ENCODE measurements around the gene SAMD14. TPM values are rescaled to one million over a fixed set of nuclear protein-coding genes. Genes with fewer than 3 reads are reported as not detected.
A peak's percentile ranks its signal among the peaks of the same experiment; 100 is the strongest.
"Not testable (repeated sequence)": the region's sequence is repeated elsewhere in the genome, so short reads cannot be mapped to it uniquely, and the experiment has no call there.

Gene SAMD14
- polyA plus RNA-seq, 2 of the 4 experiments (the other 2 are of a cell fraction), result 0.12 to 0.75 TPM

DNA sequence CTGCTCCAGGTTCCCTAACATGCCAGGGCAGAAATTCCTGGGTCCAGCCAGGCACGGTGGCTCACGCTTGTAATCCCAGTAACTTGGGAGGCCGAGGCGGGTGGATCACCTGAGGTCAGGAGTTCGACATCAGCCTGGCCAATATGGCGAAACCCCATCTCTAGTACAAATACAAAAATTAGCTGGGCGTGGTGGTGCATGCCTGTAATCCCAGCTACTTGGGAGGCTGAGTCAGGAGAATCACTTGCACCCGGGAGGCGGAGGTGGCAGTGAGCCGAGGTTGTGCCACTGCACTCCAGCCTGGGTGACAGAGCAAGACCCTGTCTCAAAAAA is 68.3 kb downstream of the SAMD14 start:
- DNase-seq (ENCODE audit: low read depth in 1 of 2, low spot score in 1 of 2), result peak in 1 of 2 experiments; percentile 61

DNA sequence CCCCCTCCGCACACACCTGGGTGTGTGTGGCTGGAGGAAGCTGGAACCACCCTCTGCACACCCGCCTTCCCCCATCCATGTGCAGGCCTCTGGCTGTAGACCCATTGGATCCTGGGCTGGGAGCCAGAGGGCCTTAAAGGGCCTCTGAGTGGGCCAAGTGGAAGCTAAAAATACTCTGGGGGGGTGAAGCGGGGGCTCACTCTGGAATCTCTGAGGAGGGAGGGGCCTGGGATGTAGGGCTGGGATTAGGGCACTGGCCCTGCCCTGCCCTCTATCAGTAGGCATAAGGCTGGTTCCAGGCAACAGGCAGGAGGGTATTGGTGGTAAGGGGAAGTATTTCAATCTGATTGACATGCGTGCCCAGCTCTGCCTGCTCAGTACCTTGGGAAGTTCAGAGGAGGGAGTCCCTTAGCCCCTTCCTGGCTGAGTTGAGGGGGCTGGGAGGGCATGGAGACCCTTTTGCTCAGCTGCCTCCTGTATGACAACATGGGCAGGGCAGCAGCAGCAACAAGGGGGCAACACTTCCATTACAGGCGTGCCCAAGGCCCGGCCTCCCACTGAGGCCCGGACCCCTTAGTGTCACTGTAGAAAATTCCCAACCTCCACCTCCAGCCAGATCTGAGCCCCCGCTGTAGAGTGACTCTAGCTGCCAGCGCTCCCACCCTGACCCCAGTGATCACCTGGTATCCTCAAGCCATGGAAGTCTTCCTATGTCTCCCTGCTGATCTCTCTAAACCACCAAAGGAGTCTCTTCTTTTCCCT is 68.8 kb downstream of the SAMD14 start:
- Histone ChIP-seq H3K9me3 (no peaks in the 10 kb centered on the region), H3K4me3 (peak overlapping the region; percentile 77), H3K4me2 (peak overlapping the region; percentile 91), H3K4me1 (peaks cover 84% of the 10 kb centered on the region), H3K27ac (peak overlapping the region; percentile 92 to 97)
- TF ChIP-seq NR3C1 (IDR thresholded peaks at IDR 0.05) (no peak), FOSB (CRISPR knock-in tag; IDR thresholded peaks at IDR 0.05) (peak; percentile 42; the same call in 1 of the 2 replicates), ZFP36 (IDR thresholded peaks at IDR 0.05; ENCODE audit: borderline replicate concordance, partially characterized antibody) (no peak), HOXA7 (CRISPR knock-in tag; IDR thresholded peaks at IDR 0.05) (peak; percentile 58; the same call in 1 of the 2 replicates), ZNF302 (CRISPR knock-in tag; IDR thresholded peaks at IDR 0.05) (no peak), KDM5A (IDR thresholded peaks at IDR 0.05) (no peak)
- 93% methylated on average over 8 of the region's 9 CpGs for WGBS (ENCODE audit: missing lambda C conversion rate)
- DNase-seq (ENCODE audit: low read depth in 1 of 2, low spot score in 1 of 2) (peak in 1 of 2 experiments; percentile 61), FAIRE-seq (no peak), ATAC-seq (no peak)
- ChIA-PET POLR2A (interaction anchor here (0.6 to 5.8 kb wide), 10 partner anchors 13 to 248 kb away, joined by 3 to 90 read pairs (median 4); no protein-coding TSS in a partner anchor), CTCF (interaction anchor here (0.6 to 22.1 kb wide), 10 partner anchors 15 to 79 kb away, joined by 3 to 473 read pairs (median 4); partner anchors contain the start of gene PDK2)

More for the DNA sequence above, 68.3 kb downstream of the SAMD14 start:
- Histone ChIP-seq H3K4me3 (peak overlapping the region; percentile 77), H3K27ac (peak overlapping the region; percentile 92 to 97), H3K4me1 (peaks cover 90% of the 10 kb centered on the region), H3K4me2 (peak overlapping the region; percentile 91)
- TF ChIP-seq RARB (CRISPR knock-in tag; IDR thresholded peaks at IDR 0.05), result 0 out of 2 replicates have a peak, but pooled peaks have one; percentile 25
- TF ChIP-seq JUNB (IDR thresholded peaks at IDR 0.05), result 0 out of 2 replicates have a peak, but pooled peaks have one; percentile 5
- peak; percentile 0; the same call in 1 of the 2 replicates for TF ChIP-seq HOXA7 (CRISPR knock-in tag; IDR thresholded peaks at IDR 0.05)
- TF ChIP-seq MAFK (IDR thresholded peaks at IDR 0.05; ENCODE audit: partially characterized antibody), result peak; percentile 16
- TF ChIP-seq HOXB5 (CRISPR knock-in tag; IDR thresholded peaks at IDR 0.05), result 0 out of 2 replicates have a peak, but pooled peaks have one; percentile 50
- 13% methylated on average over 10 of the region's 10 CpGs for WGBS (ENCODE audit: missing lambda C conversion rate)
- FAIRE-seq, H3K9me3 ChIP-seq, ATAC-seq: not testable (repeated sequence)
- ChIA-PET POLR2A (interaction anchor here (0.6 to 5.8 kb wide), 6 partner anchors 12 to 247 kb away, joined by 3 to 90 read pairs (median 6); no protein-coding TSS in a partner anchor), CTCF (interaction anchor here (0.9 to 22.1 kb wide), 9 partner anchors 10 to 65 kb away, joined by 3 to 473 read pairs (median 4); partner anchors contain the start of gene PDK2)

Other genes starting within 250 kb of the SAMD14 start
- 2.9 and 3.8 TPM in 2 replicates for gene DLX4, start 161.0 kb downstream of the SAMD14 start, polyA plus RNA-seq (2011; rRNA removed)
- 2.8 to 4.1 TPM (median 3.8 TPM) in 3 replicates for gene DLX4, start 161.0 kb downstream of the SAMD14 start, polyA plus RNA-seq (2017; fragmentation: RNase III; extraction: RNeasy Plus Mini Kit Qiagen cat#74134 plus additional on column Dnase treatment)
- gene DLX3, start 134.9 kb downstream of the SAMD14 start, polyA plus RNA-seq (2011; rRNA removed), result 0.04 TPM in 1 of 2 replicates, not detected in the other
- gene DLX3, start 134.9 kb downstream of the SAMD14 start, polyA plus RNA-seq (2017; fragmentation: RNase III; extraction: RNeasy Plus Mini Kit Qiagen cat#74134 plus additional on column Dnase treatment), result 0.04 to 0.24 TPM (median 0.17 TPM) in 3 replicates
- 141 and 181 TPM in 2 replicates for gene ITGA3, start 74.0 kb downstream of the SAMD14 start, polyA plus RNA-seq (2011; rRNA removed)
- 248 to 268 TPM (median 256 TPM) in 3 replicates for gene ITGA3, start 74.0 kb downstream of the SAMD14 start, polyA plus RNA-seq (2017; fragmentation: RNase III; extraction: RNeasy Plus Mini Kit Qiagen cat#74134 plus additional on column Dnase treatment)
- 28.5 and 34.4 TPM in 2 replicates for gene PDK2, start 34.8 kb downstream of the SAMD14 start, polyA plus RNA-seq (2011; rRNA removed)
- 14.1 to 19.8 TPM (median 15.2 TPM) in 3 replicates for gene PDK2, start 34.8 kb downstream of the SAMD14 start, polyA plus RNA-seq (2017; fragmentation: RNase III; extraction: RNeasy Plus Mini Kit Qiagen cat#74134 plus additional on column Dnase treatment)
- 16.8 and 22.0 TPM in 2 replicates for gene PPP1R9B, start 20.5 kb upstream of the SAMD14 start, polyA plus RNA-seq (2011; rRNA removed)
- 32.4 to 40.6 TPM (median 35.8 TPM) in 3 replicates for gene PPP1R9B, start 20.5 kb upstream of the SAMD14 start, polyA plus RNA-seq (2017; fragmentation: RNase III; extraction: RNeasy Plus Mini Kit Qiagen cat#74134 plus additional on column Dnase treatment)
- 0.44 and 0.90 TPM in 2 replicates for gene SGCA, start 35.8 kb upstream of the SAMD14 start, polyA plus RNA-seq (2011; rRNA removed)
- gene SGCA, start 35.8 kb upstream of the SAMD14 start, polyA plus RNA-seq (2017; fragmentation: RNase III; extraction: RNeasy Plus Mini Kit Qiagen cat#74134 plus additional on column Dnase treatment), result 1.5 to 3.4 TPM (median 1.9 TPM) in 3 replicates
- 4.4 and 4.6 TPM in 2 replicates for gene COL1A1, start 71.5 kb upstream of the SAMD14 start, polyA plus RNA-seq (2011; rRNA removed)
- 18.1 to 34.3 TPM (median 31.6 TPM) in 3 replicates for gene COL1A1, start 71.5 kb upstream of the SAMD14 start, polyA plus RNA-seq (2017; fragmentation: RNase III; extraction: RNeasy Plus Mini Kit Qiagen cat#74134 plus additional on column Dnase treatment)
- 10.3 and 11.9 TPM in 2 replicates for gene TMEM92, start 144.3 kb upstream of the SAMD14 start, polyA plus RNA-seq (2011; rRNA removed)
- 22.7 to 27.5 TPM (median 25.1 TPM) in 3 replicates for gene TMEM92, start 144.3 kb upstream of the SAMD14 start, polyA plus RNA-seq (2017; fragmentation: RNase III; extraction: RNeasy Plus Mini Kit Qiagen cat#74134 plus additional on column Dnase treatment)
- gene XYLT2, start 216.0 kb upstream of the SAMD14 start, polyA plus RNA-seq (2011; rRNA removed), result 9.7 and 10.5 TPM in 2 replicates
- gene XYLT2, start 216.0 kb upstream of the SAMD14 start, polyA plus RNA-seq (2017; fragmentation: RNase III; extraction: RNeasy Plus Mini Kit Qiagen cat#74134 plus additional on column Dnase treatment), result 13.7 to 15.9 TPM (median 15.8 TPM) in 3 replicates
- 149 and 173 TPM in 2 replicates for gene MRPL27, start 243.0 kb upstream of the SAMD14 start, polyA plus RNA-seq (2011; rRNA removed)
- 155 to 170 TPM (median 156 TPM) in 3 replicates for gene MRPL27, start 243.0 kb upstream of the SAMD14 start, polyA plus RNA-seq (2017; fragmentation: RNase III; extraction: RNeasy Plus Mini Kit Qiagen cat#74134 plus additional on column Dnase treatment)
- gene EME1, start 243.1 kb upstream of the SAMD14 start, polyA plus RNA-seq (2011; rRNA removed), result 26.3 and 29.9 TPM in 2 replicates
- gene EME1, start 243.1 kb upstream of the SAMD14 start, polyA plus RNA-seq (2017; fragmentation: RNase III; extraction: RNeasy Plus Mini Kit Qiagen cat#74134 plus additional on column Dnase treatment), result 21.9 to 24.3 TPM (median 23.9 TPM) in 3 replicates

Data from A549 (cell line).